Retinal pigment epithelial cell (primary cell): Measurements from ENCODE around the gene DAPK2.

Source experiments
- DNase-seq: peaks from one replicate; pipeline ENCODE4 v3.0.0-alpha.2; 2010; ENCODE audit warnings: low read depth
- H3K4me3 ChIP-seq: 2 replicates; pipeline ENCODE4 v1.5.1; 2011; ENCODE audit warnings: mild to moderate bottlenecking, low read length, control low read depth, moderate library complexity
- CTCF ChIP-seq: conservative IDR thresholded peaks from 2 replicates; pipeline ENCODE4 v1.5.1; 2011; ENCODE audit warnings: low read depth, low read length, control low read depth, inconsistent platforms

Gene DAPK2

DNA sequence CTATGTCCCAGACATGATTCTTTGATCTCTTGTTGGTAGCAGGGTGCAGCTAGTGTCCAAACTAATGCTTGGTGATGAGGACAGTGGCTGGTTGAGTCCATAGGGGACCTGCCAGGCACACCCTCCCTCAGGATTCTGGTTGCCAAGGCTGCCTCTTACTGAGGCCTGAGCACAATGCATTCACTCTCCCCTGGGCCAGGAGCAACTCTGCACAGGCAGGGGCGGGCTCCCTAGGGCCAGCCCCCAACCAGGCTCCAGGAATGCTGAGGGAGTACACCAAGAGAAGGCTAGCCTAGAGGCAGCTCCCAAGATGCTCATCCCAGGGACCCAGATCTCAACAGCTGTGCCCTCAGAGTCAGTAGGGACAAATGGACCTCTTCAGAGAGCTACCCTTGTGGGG lies 166.3 kb downstream of the DAPK2 start:
- H3K4me3 ChIP-seq, result no peak overlapping the region
- TF ChIP-seq CTCF, result no peak
- no peak for DNase-seq

DNA sequence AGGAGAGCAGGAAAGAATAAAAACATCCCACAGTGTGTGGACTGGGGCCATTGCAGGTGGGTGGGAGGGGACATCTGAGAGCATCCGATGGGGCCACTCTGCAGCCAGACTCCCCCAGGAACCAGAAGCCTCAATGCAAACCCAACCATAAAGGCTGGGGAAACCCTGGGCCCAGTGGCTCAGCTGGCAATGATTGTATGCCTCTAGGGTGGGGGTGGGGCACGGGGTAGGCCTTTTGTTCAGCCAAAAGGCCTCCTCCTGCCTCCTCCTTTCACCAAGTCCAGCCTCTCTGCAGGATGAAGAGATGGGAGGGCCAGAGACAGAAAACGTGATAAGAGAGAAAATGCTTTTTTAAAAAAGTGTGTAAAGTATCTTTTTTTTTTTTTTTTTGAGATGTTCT lies 167.1 kb downstream of the DAPK2 start:
- DNase-seq, result no peak
- no peak for TF ChIP-seq CTCF
- H3K4me3 ChIP-seq, result no peak overlapping the region

- no peak for DNase-seq
- no peak for TF ChIP-seq CTCF
- H3K4me3 ChIP-seq, result no peak overlapping the region
These were observed 168.5 kb downstream of the DAPK2 start for GRCh38 chr15:63877713-63878271.

DNA sequence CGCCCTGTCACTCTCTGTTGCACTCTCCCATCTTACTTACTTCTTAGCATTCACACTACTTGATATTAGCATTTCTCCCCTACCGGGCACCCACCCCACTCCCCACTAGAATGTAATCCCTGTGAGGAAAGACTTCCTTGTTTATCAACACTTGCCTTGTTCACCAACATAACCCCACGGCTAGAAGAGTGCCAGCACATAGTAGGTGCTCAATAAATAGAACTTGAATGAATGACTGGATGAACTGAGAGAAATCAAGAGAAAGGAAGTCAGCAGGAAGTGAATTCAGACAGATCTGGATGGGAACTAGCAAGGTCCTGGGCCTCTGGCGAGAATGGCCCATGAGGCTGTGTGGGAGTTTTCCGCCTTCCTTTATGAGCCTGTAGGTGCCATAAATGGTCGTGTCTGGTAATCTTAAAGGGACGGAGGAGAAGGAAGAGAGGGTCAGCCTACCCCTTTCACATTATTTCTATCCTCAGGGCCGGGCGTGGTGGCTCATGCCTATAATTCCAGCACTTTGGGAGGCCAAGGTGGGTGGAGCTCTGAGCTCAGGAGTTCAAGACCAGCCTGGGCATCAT lies 170.1 kb downstream of the DAPK2 start:
- no peak overlapping the region for H3K4me3 ChIP-seq
- TF ChIP-seq CTCF, result no peak
- DNase-seq, result no peak

GRCh38 chr15:63874616-63875015 lies 171.7 kb downstream of the DAPK2 start:
- no peak for DNase-seq
- H3K4me3 ChIP-seq, result no peak overlapping the region
- no peak for TF ChIP-seq CTCF

GRCh38 chr15:63872759-63873510 lies 173.3 kb downstream of the DAPK2 start:
- TF ChIP-seq CTCF, result no peak
- no peak overlapping the region for H3K4me3 ChIP-seq
- no peak for DNase-seq
